Measurements from ENCODE around the gene ST3GAL2. TPM values are rescaled to one million over a fixed set of nuclear protein-coding genes. Genes with fewer than 3 reads are reported as not detected.
"Not testable (repeated sequence)": the region's sequence is repeated elsewhere in the genome, so short reads cannot be mapped to it uniquely, and the experiment has no call there.

ST3GAL2 gene
- total RNA-seq, 1 experiment from 2014 or later: 8.9 TPM

GRCh38 chr16:70348991-70349390 lies 89.9 kb downstream of the ST3GAL2 start:
- no peaks in the 10 kb centered on the region for H3K27me3 ChIP-seq
- H3K36me3 ChIP-seq: peaks cover 16% of the 10 kb centered on the region
- no peak for DNase-seq
- H3K4me3 ChIP-seq: no peak overlapping the region
- no peaks in the 10 kb centered on the region for H3K9me3 ChIP-seq

GRCh38 chr16:70345840-70346239 lies 93.1 kb downstream of the ST3GAL2 start:
- H3K36me3 ChIP-seq: peaks cover 13% of the 10 kb centered on the region
- no peaks in the 10 kb centered on the region for H3K27me3 ChIP-seq
- H3K4me3 ChIP-seq: peak overlapping the region; percentile 83
- no peak for DNase-seq
- no peaks in the 10 kb centered on the region for H3K9me3 ChIP-seq

- no peak for DNase-seq
- no peaks in the 10 kb centered on the region for H3K36me3 ChIP-seq
- no peak overlapping the region for H3K4me3 ChIP-seq
- no peaks in the 10 kb centered on the region for H3K9me3 ChIP-seq
- no peaks in the 10 kb centered on the region for H3K27me3 ChIP-seq
These were observed 96.9 kb downstream of the ST3GAL2 start for GRCh38 chr16:70342016-70342415.

- no peak for DNase-seq
- Histone ChIP-seq H3K27me3 (no peaks in the 10 kb centered on the region), H3K36me3 (no peaks in the 10 kb centered on the region), H3K9me3 (no peaks in the 10 kb centered on the region), H3K4me3 (no peak overlapping the region)
These were observed 97.3 kb downstream of the ST3GAL2 start for GRCh38 chr16:70341600-70341999.

- no peak for DNase-seq
- Histone ChIP-seq H3K27me3 (no peaks in the 10 kb centered on the region), H3K9me3 (no peaks in the 10 kb centered on the region), H3K36me3 (no peaks in the 10 kb centered on the region), H3K4me3 (no peak overlapping the region)
These were observed 101.1 kb downstream of the ST3GAL2 start for GRCh38 chr16:70337814-70338213.

GRCh38 chr16:70332728-70333127 lies 106.2 kb downstream of the ST3GAL2 start:
- H3K4me3 ChIP-seq, H3K27me3 ChIP-seq, DNase-seq, H3K36me3 ChIP-seq, H3K9me3 ChIP-seq: not testable (repeated sequence)

GRCh38 chr16:70331588-70332358 lies 107.1 kb downstream of the ST3GAL2 start:
- DNase-seq: no peak

GRCh38 chr16:70331091-70331490 lies 107.8 kb downstream of the ST3GAL2 start:
- Histone ChIP-seq H3K4me3 (no peak overlapping the region), H3K27me3 (no peaks in the 10 kb centered on the region), H3K36me3 (peaks cover 2% of the 10 kb centered on the region; the same call in 1 of the 2 replicates), H3K9me3 (no peaks in the 10 kb centered on the region)
- no peak for DNase-seq

More at GRCh38 chr16:70331588-70332358, 107.1 kb downstream of the ST3GAL2 start:
- no peaks in the 10 kb centered on the region for H3K27me3 ChIP-seq
- H3K4me3 ChIP-seq: no peak overlapping the region
- no peaks in the 10 kb centered on the region for H3K9me3 ChIP-seq
- H3K36me3 ChIP-seq: peaks cover 2% of the 10 kb centered on the region; the same call in 1 of the 2 replicates

Other genes with a start within 250 kb of the ST3GAL2 start
- gene EXOSC6, start 187.2 kb downstream of the ST3GAL2 start, total RNA-seq (2014; rRNA removed; shearing (Covaris generic); ENCODE audit: low replicate concordance): 12.2 and 14.3 TPM in 2 replicates
- gene AARS1, start 149.6 kb downstream of the ST3GAL2 start, total RNA-seq (2014; rRNA removed; shearing (Covaris generic); ENCODE audit: low replicate concordance): 125 and 174 TPM in 2 replicates
- 7.9 and 27.3 TPM in 2 replicates for gene DDX19B, start 139.9 kb downstream of the ST3GAL2 start, total RNA-seq (2014; rRNA removed; shearing (Covaris generic); ENCODE audit: low replicate concordance)
- gene DDX19A, start 92.2 kb downstream of the ST3GAL2 start, total RNA-seq (2014; rRNA removed; shearing (Covaris generic); ENCODE audit: low replicate concordance): 31.1 and 62.2 TPM in 2 replicates
- 1.0 and 6.3 TPM in 2 replicates for gene FCSK, start 15.5 kb upstream of the ST3GAL2 start, total RNA-seq (2014; rRNA removed; shearing (Covaris generic); ENCODE audit: low replicate concordance)
- 48.5 and 61.4 TPM in 2 replicates for gene COG4, start 84.5 kb upstream of the ST3GAL2 start, total RNA-seq (2014; rRNA removed; shearing (Covaris generic); ENCODE audit: low replicate concordance)
- gene SF3B3, start 84.7 kb upstream of the ST3GAL2 start, total RNA-seq (2014; rRNA removed; shearing (Covaris generic); ENCODE audit: low replicate concordance): 23.0 and 35.7 TPM in 2 replicates
- gene IL34, start 207.5 kb upstream of the ST3GAL2 start, total RNA-seq (2014; rRNA removed; shearing (Covaris generic); ENCODE audit: low replicate concordance): 1.4 and 2.2 TPM in 2 replicates
- 13.6 and 52.0 TPM in 2 replicates for gene MTSS2, start 247.0 kb upstream of the ST3GAL2 start, total RNA-seq (2014; rRNA removed; shearing (Covaris generic); ENCODE audit: low replicate concordance)